Caco-2 (cell line): ENCODE data around the gene SNCA. TPM values are rescaled to one million over a fixed set of nuclear protein-coding genes. Genes with fewer than 3 reads are reported as not detected.

Experiments
- BruUV-seq: library from RNA; stranded (reverse); fragments of 400-500 nt; replicated peaks from 2 replicates; lab custom pipeline; 2021; lab: Mats Ljungman, UMichigan
- CTCF ChIA-PET: fragments of 300-600 bp; sonication (Branson Sonifier 250); formaldehyde crosslinking; loops from one replicate; lab custom pipeline; 2022; ENCODE audit warnings: antibody characterized with exemption; lab: Charles Lee
- POLR2A ChIA-PET: fragments of 300-600 bp; sonication (Branson Sonifier 250); formaldehyde crosslinking; loops from one replicate; lab custom pipeline; 2022; ENCODE audit warnings: antibody characterized with exemption; lab: Charles Lee
- DNase-seq, 2 experiments: peaks; one replicate each; pipeline versions ENCODE4 v3.0.0 to v3.0.0-alpha.2; 2020 to 2022
- H3K27me3 ChIP-seq: replicated peaks from 2 replicates; pipeline ENCODE4 v1.6.0; 2011; ENCODE audit warnings: low read length; ENCODE audit not compliant: control insufficient read depth, insufficient read depth
- H3K36me3 ChIP-seq: 2 replicates; pipeline ENCODE4 v1.5.1; 2011; ENCODE audit warnings: low read length; ENCODE audit not compliant: control insufficient read depth, insufficient read depth
- H3K4me1 ChIP-seq: fragments of 250-450 bp; sonication (Bioruptor Pico); 2 replicates; pipeline ENCODE4 v1.5.1; 2020; ENCODE audit warnings: mild to moderate bottlenecking
- H3K4me3 ChIP-seq: 2 replicates; pipeline ENCODE4 v1.5.1; 2011; ENCODE audit warnings: low read depth, mild to moderate bottlenecking, control low read depth, low read length
- H3K9me3 ChIP-seq: fragments of 250-450 bp; sonication (Bioruptor Pico); 2 replicates; pipeline ENCODE4 v1.5.1; 2020; ENCODE audit warnings: mild to moderate bottlenecking, moderate library complexity
- H3K27ac Mint-ChIP-seq: one replicate; pipeline ENCODE4 v1.8.0; 2022; ENCODE audit warnings: mixed read lengths; ENCODE audit not compliant: unreplicated experiment
- H3K27me3 Mint-ChIP-seq: one replicate; pipeline ENCODE4 v1.8.0; 2022; ENCODE audit warnings: mixed read lengths; ENCODE audit not compliant: insufficient read depth, unreplicated experiment
- H3K36me3 Mint-ChIP-seq: one replicate; pipeline ENCODE4 v1.8.0; 2022; ENCODE audit warnings: mild to moderate bottlenecking, mixed read lengths; ENCODE audit not compliant: insufficient read depth, unreplicated experiment
- H3K4me1 Mint-ChIP-seq: one replicate; pipeline ENCODE4 v1.8.0; 2022; ENCODE audit warnings: low read depth, mixed read lengths; ENCODE audit not compliant: unreplicated experiment
- H3K4me3 Mint-ChIP-seq: one replicate; pipeline ENCODE4 v1.8.0; 2022; ENCODE audit warnings: mild to moderate bottlenecking, moderate library complexity, mixed read lengths; ENCODE audit not compliant: unreplicated experiment
- H3K9me3 Mint-ChIP-seq: one replicate; pipeline ENCODE4 v1.8.0; 2022; ENCODE audit warnings: mixed read lengths; ENCODE audit not compliant: unreplicated experiment
- CTCF ChIP-seq, 2 experiments: fragments of 200-600 bp in 1 of 2; IDR thresholded peaks; 1 replicate in 1 of 2; 2 replicates in 1 of 2; pipeline versions ENCODE4 v1.5.1 to v1.8.0; 2011 to 2022; ENCODE audit warnings: antibody characterized with exemption in 1 of 2, control low read depth in 1 of 2, inconsistent platforms in 1 of 2, low read depth in 1 of 2, low read length in 1 of 2, mild to moderate bottlenecking in 1 of 2, moderate library complexity in 1 of 2; ENCODE audit not compliant: insufficient read depth in 1 of 2, severe bottlenecking in 1 of 2, unreplicated experiment in 1 of 2
- intact Hi-C: fragments of 100-400 bp; cut with micrococcal nuclease; formaldehyde crosslinking; loops from one replicate; pipeline ENCODE4 v1.10.0; 2022; ENCODE audit not compliant: unreplicated experiment
- total RNA-seq: library from RNA; stranded (reverse); gene quantifications from 2 replicates; pipeline ENCODE4 v1.2.3, GENCODE V29; 2022

The SNCA gene
- total RNA-seq, 1 experiment from 2014 or later = 8.4 TPM

- Histone ChIP-seq H3K36me3 (no peaks in the 10 kb centered on the region), H3K4me1 (no peaks in the 10 kb centered on the region), H3K4me3 (no peak overlapping the region), H3K9me3 (no peaks in the 10 kb centered on the region), H3K27me3 (no peaks in the 10 kb centered on the region)
- Mint-ChIP-seq H3K4me1 (no peaks in the 10 kb centered on the region), H3K4me3 (no peak overlapping the region), H3K36me3 (no peaks in the 10 kb centered on the region), H3K27ac (no peak overlapping the region), H3K9me3 (no peaks in the 10 kb centered on the region), H3K27me3 (no peaks in the 10 kb centered on the region)
- CTCF ChIA-PET = no interaction called here
- TF ChIP-seq CTCF (IDR thresholded peaks at IDR 0.05; ENCODE audit: insufficient read depth in 1 of 2, low read depth in 1 of 2, low read length in 1 of 2, severe bottlenecking in 1 of 2, unreplicated experiment in 1 of 2) = no peak
- BruUV-seq = no TSS peak
- POLR2A ChIA-PET = no interaction called here
- intact Hi-C loops = no loop called here
- no peak for DNase-seq
These were observed 91.3 kb downstream of the SNCA start for GRCh38 chr4:89745708-89746107.

- no peaks in the 10 kb centered on the region for H3K27me3 Mint-ChIP-seq
- no peaks in the 10 kb centered on the region for H3K9me3 Mint-ChIP-seq
- no peak overlapping the region for H3K27ac Mint-ChIP-seq
- no peaks in the 10 kb centered on the region for H3K4me1 Mint-ChIP-seq
- H3K27me3 ChIP-seq = no peaks in the 10 kb centered on the region
- intact Hi-C loops = no loop called here
- ChIA-PET CTCF (no interaction called here), POLR2A (no interaction called here)
- no peak for DNase-seq
- H3K9me3 ChIP-seq = no peaks in the 10 kb centered on the region
- TF ChIP-seq CTCF (IDR thresholded peaks at IDR 0.05; ENCODE audit: insufficient read depth in 1 of 2, low read depth in 1 of 2, low read length in 1 of 2, severe bottlenecking in 1 of 2, unreplicated experiment in 1 of 2) = no peak
- no peaks in the 10 kb centered on the region for H3K4me1 ChIP-seq
- H3K4me3 ChIP-seq = no peak overlapping the region
- no peaks in the 10 kb centered on the region for H3K36me3 ChIP-seq
- BruUV-seq = no TSS peak
- no peak overlapping the region for H3K4me3 Mint-ChIP-seq
- no peaks in the 10 kb centered on the region for H3K36me3 Mint-ChIP-seq
These were observed 92.0 kb downstream of the SNCA start for GRCh38 chr4:89744914-89745313.

DNA sequence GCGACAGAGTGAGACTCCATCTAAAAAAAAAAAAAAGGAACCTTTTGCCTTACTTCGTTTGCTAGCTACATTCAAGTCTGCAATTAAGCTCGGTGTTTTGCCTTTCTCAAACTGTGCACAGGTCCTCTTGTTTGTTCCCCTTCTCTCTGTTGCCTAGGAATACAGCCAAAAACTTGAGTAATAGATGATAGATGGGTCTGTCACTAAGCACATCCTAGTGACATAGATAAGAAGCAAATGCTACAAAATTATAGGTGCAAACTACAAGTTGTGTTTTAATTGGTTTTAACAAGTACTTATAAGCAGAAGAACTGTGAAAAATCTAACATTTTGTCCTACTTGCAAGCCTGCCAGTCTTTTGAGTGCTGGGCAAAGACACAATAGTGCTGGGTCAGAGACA, 95.2 kb downstream of the SNCA start:
- Mint-ChIP-seq H3K27me3 (no peaks in the 10 kb centered on the region), H3K27ac (no peak overlapping the region), H3K4me3 (no peak overlapping the region), H3K4me1 (no peaks in the 10 kb centered on the region), H3K36me3 (no peaks in the 10 kb centered on the region), H3K9me3 (no peaks in the 10 kb centered on the region)
- ChIA-PET POLR2A (no interaction called here), CTCF (no interaction called here)
- no peaks in the 10 kb centered on the region for H3K36me3 ChIP-seq
- TF ChIP-seq CTCF (IDR thresholded peaks at IDR 0.05; ENCODE audit: insufficient read depth in 1 of 2, low read depth in 1 of 2, low read length in 1 of 2, severe bottlenecking in 1 of 2, unreplicated experiment in 1 of 2) = no peak
- no peaks in the 10 kb centered on the region for H3K27me3 ChIP-seq
- intact Hi-C loops = no loop called here
- BruUV-seq = no TSS peak
- no peaks in the 10 kb centered on the region for H3K9me3 ChIP-seq
- DNase-seq = no peak
- no peaks in the 10 kb centered on the region for H3K4me1 ChIP-seq
- no peak overlapping the region for H3K4me3 ChIP-seq
